ENCODE results near the gene EPHB1.
"Not testable (repeated sequence)": the region's sequence is repeated elsewhere in the genome, so short reads cannot be mapped to it uniquely, and the experiment has no call there.

EPHB1 gene

DNA sequence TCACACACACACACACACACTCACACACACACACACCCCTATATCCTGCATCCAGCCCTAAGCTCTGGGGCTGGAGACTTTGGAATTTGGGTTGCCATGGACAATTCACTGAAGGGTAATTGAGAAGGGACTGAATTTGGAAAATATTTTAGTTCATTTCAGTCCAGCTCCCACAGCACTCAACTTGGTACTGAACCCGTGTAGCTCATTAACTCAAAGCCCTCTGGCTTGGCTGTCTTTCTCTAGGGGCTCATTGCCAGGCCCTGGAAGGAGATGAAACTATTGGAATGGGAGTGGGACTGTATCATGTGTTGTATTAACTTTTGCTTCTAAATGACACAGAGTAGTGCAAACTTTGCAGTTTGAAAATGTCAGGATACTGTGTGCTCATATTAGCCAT, 157.3 kb downstream of the EPHB1 start:
- no peak overlapping the region for H3K27ac ChIP-seq (ENCODE audit: low read depth, low read length)
- no peak overlapping the region for H3K4me3 ChIP-seq (ENCODE audit: low read depth, low read length)
- peaks cover 16% of the 10 kb centered on the region for H3K9me3 ChIP-seq (ENCODE audit: control insufficient read depth, insufficient read depth, low read length)
- H3K27me3 ChIP-seq (ENCODE audit: control insufficient read depth, insufficient read depth, low read length): no peaks in the 10 kb centered on the region
- H3K36me3 ChIP-seq (ENCODE audit: control insufficient read depth, insufficient read depth, low read length): no peaks in the 10 kb centered on the region
- H3K9ac ChIP-seq (ENCODE audit: low read depth, low read length): no peak overlapping the region
- H3K4me1 ChIP-seq (ENCODE audit: control insufficient read depth, insufficient read depth, low read length): no peaks in the 10 kb centered on the region

DNA sequence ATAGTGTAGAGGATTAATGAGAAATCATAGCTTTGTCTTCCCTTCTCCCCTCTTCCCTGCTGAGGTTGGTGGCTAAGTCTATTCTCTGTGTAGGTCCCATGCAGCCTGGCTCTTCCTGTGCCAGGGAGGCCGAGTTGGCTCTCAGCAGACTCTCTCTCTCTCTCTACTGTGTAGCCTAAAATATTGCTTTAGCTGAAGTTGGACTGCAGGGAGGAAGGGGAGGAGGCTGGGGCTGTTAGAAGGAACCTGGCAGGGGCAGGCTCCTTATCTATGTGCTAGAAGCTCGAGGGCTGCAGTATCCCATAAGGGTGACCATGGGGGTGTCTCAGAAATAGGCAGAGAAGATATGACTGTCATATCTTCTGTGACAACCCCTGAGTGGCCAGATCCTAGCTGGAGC, 160.8 kb downstream of the EPHB1 start:
- H3K36me3 ChIP-seq (ENCODE audit: control insufficient read depth, insufficient read depth, low read length): no peaks in the 10 kb centered on the region
- no peak overlapping the region for H3K9ac ChIP-seq (ENCODE audit: low read depth, low read length)
- H3K4me3 ChIP-seq (ENCODE audit: low read depth, low read length): no peak overlapping the region
- H3K27ac ChIP-seq (ENCODE audit: low read depth, low read length): no peak overlapping the region
- no peaks in the 10 kb centered on the region for H3K27me3 ChIP-seq (ENCODE audit: control insufficient read depth, insufficient read depth, low read length)
- peaks cover 7% of the 10 kb centered on the region for H3K9me3 ChIP-seq (ENCODE audit: control insufficient read depth, insufficient read depth, low read length)
- H3K4me1 ChIP-seq (ENCODE audit: control insufficient read depth, insufficient read depth, low read length): no peaks in the 10 kb centered on the region

- Histone ChIP-seq H3K27ac (ENCODE audit: low read depth, low read length) (no peak overlapping the region), H3K4me3 (ENCODE audit: low read depth, low read length) (no peak overlapping the region), H3K9ac (ENCODE audit: low read depth, low read length) (no peak overlapping the region), H3K27me3 (ENCODE audit: control insufficient read depth, insufficient read depth, low read length) (no peaks in the 10 kb centered on the region), H3K36me3 (ENCODE audit: control insufficient read depth, insufficient read depth, low read length) (no peaks in the 10 kb centered on the region), H3K9me3 (ENCODE audit: control insufficient read depth, insufficient read depth, low read length) (peaks cover 3% of the 10 kb centered on the region; the same call in 1 of the 2 replicates), H3K4me1 (ENCODE audit: control insufficient read depth, insufficient read depth, low read length) (no peaks in the 10 kb centered on the region)
Measured at GRCh38 chr3:134956395-134956794, 161.3 kb downstream of the EPHB1 start.

DNA sequence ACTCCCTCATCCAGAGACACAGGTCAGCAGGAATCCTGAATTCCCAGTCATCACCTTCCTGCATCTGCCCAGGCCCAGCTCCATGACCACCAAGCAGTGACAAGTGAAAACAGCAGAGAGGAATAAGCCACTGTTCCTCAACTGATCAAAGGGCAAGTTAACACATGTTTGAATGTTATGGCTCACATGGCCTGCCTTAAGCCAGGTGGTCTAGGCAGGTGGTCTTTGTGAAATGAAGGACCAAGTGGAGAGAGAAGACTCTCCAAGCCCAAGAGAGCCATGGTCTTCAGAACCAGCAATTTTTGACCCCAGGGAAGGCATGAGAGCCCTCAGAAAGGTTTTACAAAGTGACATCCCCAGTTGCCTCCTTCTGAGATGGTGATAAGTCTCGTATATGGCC, 161.8 kb downstream of the EPHB1 start:
- Histone ChIP-seq H3K4me1 (ENCODE audit: control insufficient read depth, insufficient read depth, low read length) (no peaks in the 10 kb centered on the region), H3K4me3 (ENCODE audit: low read depth, low read length) (no peak overlapping the region), H3K36me3 (ENCODE audit: control insufficient read depth, insufficient read depth, low read length) (no peaks in the 10 kb centered on the region), H3K9me3 (ENCODE audit: control insufficient read depth, insufficient read depth, low read length) (no peaks in the 10 kb centered on the region), H3K27me3 (ENCODE audit: control insufficient read depth, insufficient read depth, low read length) (no peaks in the 10 kb centered on the region), H3K9ac (ENCODE audit: low read depth, low read length) (no peak overlapping the region), H3K27ac (ENCODE audit: low read depth, low read length) (no peak overlapping the region)

GRCh38 chr3:134959516-134959915, 164.5 kb downstream of the EPHB1 start:
- no peak overlapping the region for H3K9ac ChIP-seq (ENCODE audit: low read depth, low read length)
- H3K36me3 ChIP-seq (ENCODE audit: control insufficient read depth, insufficient read depth, low read length): no peaks in the 10 kb centered on the region
- no peak overlapping the region for H3K4me3 ChIP-seq (ENCODE audit: low read depth, low read length)
- H3K9me3 ChIP-seq (ENCODE audit: control insufficient read depth, insufficient read depth, low read length): no peaks in the 10 kb centered on the region
- H3K27ac ChIP-seq (ENCODE audit: low read depth, low read length): no peak overlapping the region
- H3K27me3 ChIP-seq (ENCODE audit: control insufficient read depth, insufficient read depth, low read length): no peaks in the 10 kb centered on the region
- no peaks in the 10 kb centered on the region for H3K4me1 ChIP-seq (ENCODE audit: control insufficient read depth, insufficient read depth, low read length)

GRCh38 chr3:134964226-134964625, 169.2 kb downstream of the EPHB1 start:
- no peaks in the 10 kb centered on the region for H3K9me3 ChIP-seq (ENCODE audit: control insufficient read depth, insufficient read depth, low read length)
- no peak overlapping the region for H3K4me3 ChIP-seq (ENCODE audit: low read depth, low read length)
- peaks cover 5% of the 10 kb centered on the region; the same call in 1 of the 2 replicates for H3K4me1 ChIP-seq (ENCODE audit: control insufficient read depth, insufficient read depth, low read length)
- no peak overlapping the region for H3K27ac ChIP-seq (ENCODE audit: low read depth, low read length)
- H3K9ac ChIP-seq (ENCODE audit: low read depth, low read length): no peak overlapping the region
- H3K27me3 ChIP-seq (ENCODE audit: control insufficient read depth, insufficient read depth, low read length): no peaks in the 10 kb centered on the region
- no peaks in the 10 kb centered on the region for H3K36me3 ChIP-seq (ENCODE audit: control insufficient read depth, insufficient read depth, low read length)

GRCh38 chr3:134965865-134966481, 170.9 kb downstream of the EPHB1 start:
- no peak overlapping the region for H3K27ac ChIP-seq (ENCODE audit: low read depth, low read length)
- no peak overlapping the region for H3K4me3 ChIP-seq (ENCODE audit: low read depth, low read length)
- H3K4me1 ChIP-seq (ENCODE audit: control insufficient read depth, insufficient read depth, low read length): peaks cover 5% of the 10 kb centered on the region; the same call in 1 of the 2 replicates
- H3K9ac ChIP-seq (ENCODE audit: low read depth, low read length): no peak overlapping the region
- H3K9me3 ChIP-seq (ENCODE audit: control insufficient read depth, insufficient read depth, low read length): no peaks in the 10 kb centered on the region
- H3K36me3 ChIP-seq (ENCODE audit: control insufficient read depth, insufficient read depth, low read length): no peaks in the 10 kb centered on the region
- H3K27me3 ChIP-seq (ENCODE audit: control insufficient read depth, insufficient read depth, low read length): no peaks in the 10 kb centered on the region

DNA sequence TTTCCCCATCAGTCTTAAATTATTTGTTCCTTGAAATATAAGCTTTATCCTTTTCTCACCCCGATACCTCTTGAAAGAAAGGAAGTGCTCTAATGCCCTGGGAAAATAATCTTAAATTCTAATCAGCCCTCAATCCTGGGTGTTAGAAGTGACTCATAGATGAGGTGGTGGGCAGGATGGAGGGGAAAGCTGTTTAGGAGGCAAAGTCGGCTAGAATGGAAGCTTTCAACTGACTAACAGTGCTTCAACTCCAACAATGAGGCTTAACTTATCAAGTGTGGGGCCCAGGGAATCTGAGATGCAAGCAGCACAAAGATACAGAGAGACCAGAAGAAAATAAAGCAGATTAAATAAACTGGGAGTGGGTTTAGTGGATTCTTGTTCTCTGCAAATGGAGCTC, 175.8 kb downstream of the EPHB1 start:
- H3K36me3 ChIP-seq (ENCODE audit: control insufficient read depth, insufficient read depth, low read length): no peaks in the 10 kb centered on the region
- no peak overlapping the region for H3K27ac ChIP-seq (ENCODE audit: low read depth, low read length)
- H3K9me3 ChIP-seq (ENCODE audit: control insufficient read depth, insufficient read depth, low read length): no peaks in the 10 kb centered on the region
- no peak overlapping the region for H3K9ac ChIP-seq (ENCODE audit: low read depth, low read length)
- no peak overlapping the region for H3K4me3 ChIP-seq (ENCODE audit: low read depth, low read length)
- no peaks in the 10 kb centered on the region for H3K27me3 ChIP-seq (ENCODE audit: control insufficient read depth, insufficient read depth, low read length)
- peaks cover 3% of the 10 kb centered on the region; the same call in 1 of the 2 replicates for H3K4me1 ChIP-seq (ENCODE audit: control insufficient read depth, insufficient read depth, low read length)

GRCh38 chr3:134971306-134971705, 176.2 kb downstream of the EPHB1 start:
- H3K27ac ChIP-seq (ENCODE audit: low read depth, low read length): no peak overlapping the region
- H3K27me3 ChIP-seq (ENCODE audit: control insufficient read depth, insufficient read depth, low read length): no peaks in the 10 kb centered on the region
- H3K4me3 ChIP-seq (ENCODE audit: low read depth, low read length): no peak overlapping the region
- no peaks in the 10 kb centered on the region for H3K4me1 ChIP-seq (ENCODE audit: control insufficient read depth, insufficient read depth, low read length)
- H3K36me3 ChIP-seq (ENCODE audit: control insufficient read depth, insufficient read depth, low read length): no peaks in the 10 kb centered on the region
- H3K9me3 ChIP-seq (ENCODE audit: control insufficient read depth, insufficient read depth, low read length): no peaks in the 10 kb centered on the region
- H3K9ac ChIP-seq (ENCODE audit: low read depth, low read length): no peak overlapping the region

DNA sequence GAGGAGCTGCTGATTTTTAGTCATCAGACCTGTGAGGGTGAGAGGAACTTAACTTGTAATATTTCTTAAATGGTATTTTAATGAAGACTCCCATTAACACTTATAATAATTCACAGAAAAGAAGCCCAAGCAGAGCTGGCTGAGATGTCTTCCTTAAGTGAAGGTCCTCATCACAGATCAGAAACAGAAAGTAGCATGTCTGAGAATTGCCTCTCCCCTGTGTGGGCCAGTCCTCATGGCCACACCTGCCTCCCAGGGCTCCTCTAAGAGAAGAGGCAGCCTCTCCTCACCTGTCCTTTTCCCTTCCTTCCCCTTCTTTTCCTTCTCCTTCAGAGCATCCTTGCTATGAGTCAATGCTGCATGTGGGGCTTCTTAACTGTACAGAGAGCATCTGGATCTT, 176.8 kb downstream of the EPHB1 start:
- not testable (repeated sequence) for H3K4me1 ChIP-seq (ENCODE audit: control insufficient read depth, insufficient read depth, low read length); H3K27me3 ChIP-seq (ENCODE audit: control insufficient read depth, insufficient read depth, low read length); H3K36me3 ChIP-seq (ENCODE audit: control insufficient read depth, insufficient read depth, low read length); H3K9me3 ChIP-seq (ENCODE audit: control insufficient read depth, insufficient read depth, low read length); H3K9ac ChIP-seq (ENCODE audit: low read depth, low read length); H3K27ac ChIP-seq (ENCODE audit: low read depth, low read length); H3K4me3 ChIP-seq (ENCODE audit: low read depth, low read length)

GRCh38 chr3:134972836-134973455, 177.9 kb downstream of the EPHB1 start:
- Histone ChIP-seq H3K9me3 (ENCODE audit: control insufficient read depth, insufficient read depth, low read length) (no peaks in the 10 kb centered on the region), H3K9ac (ENCODE audit: low read depth, low read length) (no peak overlapping the region), H3K4me3 (ENCODE audit: low read depth, low read length) (no peak overlapping the region), H3K36me3 (ENCODE audit: control insufficient read depth, insufficient read depth, low read length) (no peaks in the 10 kb centered on the region), H3K27ac (ENCODE audit: low read depth, low read length) (no peak overlapping the region), H3K27me3 (ENCODE audit: control insufficient read depth, insufficient read depth, low read length) (no peaks in the 10 kb centered on the region), H3K4me1 (ENCODE audit: control insufficient read depth, insufficient read depth, low read length) (no peaks in the 10 kb centered on the region)
